ENCODE results near the gene GRB2.
"Not testable (repeated sequence)": the region's sequence is repeated elsewhere in the genome, so short reads cannot be mapped to it uniquely, and the experiment has no call there.

The GRB2 gene

GRCh38 chr17:75405365-75406221 is at the start of gene GRB2:
Gene GRB2, minus strand, starts transcription at chr17:75405678. Its CDS starts 12,050 bp downstream, at chr17:75393628.
- peak; percentile 99 to 100 for DNase-seq (ENCODE audit: low read depth in 2 of 2, low spot score in 1 of 2)

- not testable (repeated sequence) for DNase-seq (ENCODE audit: low read depth in 2 of 2, low spot score in 1 of 2)
Observed at GRCh38 chr17:75454672-75455071, 49.2 kb upstream of the GRB2 start.

- DNase-seq (ENCODE audit: low read depth in 2 of 2, low spot score in 1 of 2) = no peak
Observed at GRCh38 chr17:75454193-75454592, 48.7 kb upstream of the GRB2 start.

GRCh38 chr17:75450270-75450669 is 44.8 kb upstream of the GRB2 start:
- DNase-seq (ENCODE audit: low read depth in 2 of 2, low spot score in 1 of 2) = no peak

GRCh38 chr17:75447951-75448856 is 42.7 kb upstream of the GRB2 start:
- DNase-seq (ENCODE audit: low read depth in 2 of 2, low spot score in 1 of 2) = no peak

GRCh38 chr17:75445896-75446295 is 40.4 kb upstream of the GRB2 start:
- not testable (repeated sequence) for DNase-seq (ENCODE audit: low read depth in 2 of 2, low spot score in 1 of 2)

GRCh38 chr17:75445296-75445695 is 39.8 kb upstream of the GRB2 start:
- no peak for DNase-seq (ENCODE audit: low read depth in 2 of 2, low spot score in 1 of 2)

- no peak for DNase-seq (ENCODE audit: low read depth in 2 of 2, low spot score in 1 of 2)
Observed at GRCh38 chr17:75442168-75443103, 37.0 kb upstream of the GRB2 start.

GRCh38 chr17:75440738-75441448 is 35.4 kb upstream of the GRB2 start:
- no peak for DNase-seq (ENCODE audit: low read depth in 2 of 2, low spot score in 1 of 2)

- DNase-seq (ENCODE audit: low read depth in 2 of 2, low spot score in 1 of 2) = no peak
Observed at GRCh38 chr17:75439287-75439686, 33.8 kb upstream of the GRB2 start.

- DNase-seq (ENCODE audit: low read depth in 2 of 2, low spot score in 1 of 2) = not testable (repeated sequence)
Observed at GRCh38 chr17:75437404-75437803, 31.9 kb upstream of the GRB2 start.

- DNase-seq (ENCODE audit: low read depth in 2 of 2, low spot score in 1 of 2) = not testable (repeated sequence)
Observed at GRCh38 chr17:75434433-75434832, 29.0 kb upstream of the GRB2 start.

GRCh38 chr17:75433218-75433783 is 27.8 kb upstream of the GRB2 start:
- no peak for DNase-seq (ENCODE audit: low read depth in 2 of 2, low spot score in 1 of 2)

- no peak for DNase-seq (ENCODE audit: low read depth in 2 of 2, low spot score in 1 of 2)
Observed at GRCh38 chr17:75430159-75430974, 24.9 kb upstream of the GRB2 start.

GRCh38 chr17:75428543-75429469 is 23.3 kb upstream of the GRB2 start:
- DNase-seq (ENCODE audit: low read depth in 2 of 2, low spot score in 1 of 2) = no peak

- DNase-seq (ENCODE audit: low read depth in 2 of 2, low spot score in 1 of 2) = no peak
Observed at GRCh38 chr17:75418531-75418930, 13.1 kb upstream of the GRB2 start.

- no peak for DNase-seq (ENCODE audit: low read depth in 2 of 2, low spot score in 1 of 2)
Observed at GRCh38 chr17:75417054-75417580, 11.6 kb upstream of the GRB2 start.

GRCh38 chr17:75416006-75416405 is 10.5 kb upstream of the GRB2 start:
- no peak for DNase-seq (ENCODE audit: low read depth in 2 of 2, low spot score in 1 of 2)
